Activated CD4-positive, CD25-positive, alpha-beta regulatory T cell (primary cell): ENCODE measurements around the gene PSMD4.

ENCODE experiments used
- DNase-seq, 4 experiments: peaks; one replicate each; lab custom pipeline; 2025; lab: John Stamatoyannopoulos, UW

The PSMD4 gene

DNA sequence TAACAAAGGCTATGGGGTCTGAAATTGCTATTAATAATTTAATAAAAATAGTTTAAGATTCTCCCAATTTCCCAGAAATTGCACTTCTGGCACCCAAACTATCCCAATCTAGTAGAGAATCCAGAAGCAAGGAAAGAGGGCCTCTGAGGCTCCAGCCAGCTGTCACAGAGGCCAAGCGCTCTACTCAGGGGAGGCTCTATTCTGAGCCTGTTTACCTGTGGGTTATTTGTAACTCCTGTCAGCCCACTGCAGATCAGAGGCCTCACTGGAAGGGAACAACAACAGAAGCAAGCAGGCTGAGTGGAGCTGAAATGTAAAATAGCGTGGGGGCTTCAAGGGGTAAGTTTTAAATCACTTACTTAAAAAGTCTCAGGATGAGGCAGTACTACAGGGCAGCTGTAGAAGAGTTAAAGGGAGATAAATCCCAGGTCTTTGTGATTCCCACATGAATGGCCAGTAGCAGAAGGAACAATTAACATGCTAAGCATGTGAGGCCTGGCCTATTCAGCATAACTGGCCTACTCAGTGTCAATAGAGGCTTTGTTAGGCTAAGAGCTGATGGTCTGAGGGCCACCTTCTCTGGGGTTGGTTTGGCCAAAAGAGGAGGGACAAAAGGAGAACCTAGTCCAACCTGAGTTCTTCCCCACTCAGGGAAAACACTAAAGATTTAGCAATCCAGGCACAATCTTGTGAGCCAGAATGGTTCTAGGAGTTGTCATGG is 40.4 kb downstream of the PSMD4 start:
- DNase-seq, result no peak

DNA sequence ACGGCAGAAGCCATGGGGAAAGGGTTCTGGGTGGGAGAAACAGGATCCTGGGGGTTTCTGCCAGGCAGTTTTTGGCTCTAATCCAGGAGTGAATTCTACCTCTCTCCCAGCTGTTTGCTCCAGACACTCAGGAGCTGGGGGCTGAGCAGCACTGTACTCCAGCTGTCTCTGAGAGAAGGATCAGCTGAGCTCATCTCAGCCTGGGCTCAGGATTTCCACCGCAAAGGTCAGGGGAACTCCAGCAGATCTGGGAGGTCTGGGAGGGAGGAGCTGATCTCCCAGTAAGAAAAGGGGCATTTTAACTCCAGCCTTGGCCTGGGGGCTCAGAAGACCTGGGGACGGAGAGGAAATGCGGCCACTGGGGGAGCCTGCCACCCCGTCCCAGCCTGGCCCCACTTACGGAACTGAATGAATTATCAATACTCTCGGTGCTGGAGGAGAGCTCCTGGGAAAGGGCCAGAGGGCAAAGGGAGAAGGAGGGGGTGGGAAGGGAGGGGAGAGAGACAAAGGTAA is 55.3 kb downstream of the PSMD4 start:
- DNase-seq, result no peak

GRCh38 chr1:151311011-151311410 is 56.5 kb downstream of the PSMD4 start:
- no peak for DNase-seq

DNA sequence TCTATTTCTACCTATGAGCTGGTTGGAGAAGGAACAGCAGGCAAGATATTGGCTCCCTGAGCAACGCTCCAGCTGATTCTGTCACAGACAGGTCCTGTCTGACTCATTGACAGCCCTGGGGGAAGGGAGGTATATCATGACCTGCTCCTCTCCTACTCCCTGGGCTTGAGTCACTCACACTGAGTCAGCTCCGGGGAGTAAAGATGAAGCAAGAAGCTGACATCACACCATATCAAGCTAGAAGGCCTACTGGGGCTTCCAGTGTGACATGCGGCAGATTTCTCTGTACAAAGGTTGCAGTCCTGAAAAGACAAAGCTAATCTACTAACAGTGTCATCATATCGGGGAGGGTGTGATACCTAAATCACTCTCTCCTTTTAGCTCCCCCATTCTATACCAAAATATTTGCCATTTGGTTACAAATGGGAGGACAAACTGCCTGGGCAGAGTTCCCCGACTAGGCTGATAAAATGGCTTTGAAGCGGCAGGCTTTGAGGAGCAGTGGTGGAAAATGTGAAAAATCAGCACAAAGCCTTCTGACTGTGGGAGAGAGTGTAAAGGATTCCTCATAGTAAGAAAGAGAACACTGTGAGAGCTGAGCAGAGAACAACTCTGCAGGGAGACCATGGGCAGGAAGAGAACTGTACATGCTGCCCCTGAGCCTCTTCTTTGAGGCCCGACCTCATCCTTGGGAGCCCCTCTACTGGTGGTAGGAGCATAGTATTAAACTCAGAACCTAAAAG is 57.2 kb downstream of the PSMD4 start:
- DNase-seq, result peak; percentile 23 to 66 (median 34)

DNA sequence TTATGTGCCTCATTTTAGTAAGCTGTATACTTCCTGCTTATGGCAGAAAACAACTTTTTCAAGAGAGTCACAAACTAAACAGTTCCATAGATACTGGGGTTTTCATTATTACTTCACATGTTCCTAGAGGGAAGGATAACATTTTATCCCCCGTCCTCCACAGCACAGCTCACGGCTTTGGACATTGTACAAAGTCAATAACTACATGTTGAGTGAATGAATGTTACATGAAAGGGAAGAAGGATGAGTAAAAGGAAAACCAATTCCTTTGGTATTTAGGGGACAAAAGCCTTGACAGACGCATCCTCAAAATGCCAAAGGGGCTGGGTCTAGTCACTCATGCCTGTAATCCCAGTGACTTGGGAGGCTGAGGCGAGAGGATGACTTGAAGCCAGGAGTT is 57.9 kb downstream of the PSMD4 start:
- no peak for DNase-seq

- DNase-seq, result no peak
Measured at GRCh38 chr1:151312826-151313225, 58.3 kb downstream of the PSMD4 start.

- DNase-seq, result no peak
Measured at GRCh38 chr1:151313501-151313900, 59.0 kb downstream of the PSMD4 start.

DNA sequence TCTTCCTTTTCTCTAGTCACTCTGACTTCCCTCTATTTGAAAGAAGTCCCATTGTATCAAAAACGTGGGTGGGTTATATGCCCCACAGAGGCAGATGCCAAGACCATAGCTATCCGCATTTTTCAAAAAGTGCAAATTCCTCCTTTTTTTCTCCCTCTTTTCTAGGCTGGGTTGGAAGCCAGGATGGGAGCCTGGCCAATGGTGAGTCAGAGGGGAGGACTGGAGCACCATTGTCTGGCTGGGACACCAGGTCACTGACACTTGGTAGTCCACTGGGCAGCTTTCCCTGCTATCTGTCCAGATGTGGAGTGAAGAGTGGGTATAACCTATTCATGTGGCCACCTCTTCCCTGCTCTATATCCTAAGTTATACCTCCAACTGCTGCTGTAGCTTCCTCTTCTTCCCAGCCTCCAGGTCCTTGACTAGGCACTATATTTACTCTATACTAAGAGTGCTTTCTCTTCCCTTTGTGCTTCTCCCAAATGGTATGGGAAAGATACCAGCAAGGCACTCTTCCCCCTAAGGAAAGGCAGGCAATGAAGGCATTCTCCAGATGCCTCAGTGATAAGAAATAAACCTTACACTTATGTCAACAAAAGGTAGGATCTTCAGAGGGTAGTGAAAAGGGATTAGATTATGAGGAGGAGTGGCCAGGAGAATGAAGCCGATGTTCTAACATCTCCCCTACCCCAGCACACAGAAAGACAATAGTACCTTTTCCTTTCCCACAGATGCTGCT is 59.8 kb downstream of the PSMD4 start:
- no peak for DNase-seq

GRCh38 chr1:151315565-151316235 is 61.2 kb downstream of the PSMD4 start:
- DNase-seq, result no peak
